Endometrial microvascular endothelial cells (primary cell): ENCODE data around the gene CTSK. TPM values are rescaled to one million over a fixed set of nuclear protein-coding genes. Genes with fewer than 3 reads are reported as not detected.
"Not testable (repeated sequence)": the region's sequence is repeated elsewhere in the genome, so short reads cannot be mapped to it uniquely, and the experiment has no call there.

ENCODE experiments used
- in situ Hi-C: cut with HindIII; loops from 2 replicates; pipeline ENCODE4 v1.10.0; 2017; ENCODE audit warnings: low sequenced_read_pairs, low pct_unique_long_range_greater_than_20kb; ENCODE audit errors: inconsistent ontology term
- total RNA-seq: library from RNA; depleted of rRNA; stranded (reverse); fragments of >200 nt; gene quantifications from one replicate; pipeline ENCODE4 v1.2.3, GENCODE V29; 2015; ENCODE audit errors: inconsistent ontology term

Gene CTSK
- 4.8 TPM for total RNA-seq

GRCh38 chr1:150808121-150808520 is at the start of gene CTSK:
CTSK (minus strand) TSS chr1:150808260; CDS start chr1:150806805, 1,455 bp downstream.
- in situ Hi-C loops: no loop called here

- in situ Hi-C loops: not testable (repeated sequence)
Measured at GRCh38 chr1:150852734-150853133, 44.7 kb upstream of the CTSK start.

GRCh38 chr1:150850801-150851362 is 42.8 kb upstream of the CTSK start:
- in situ Hi-C loops: not testable (repeated sequence)

GRCh38 chr1:150846473-150847146 is 38.5 kb upstream of the CTSK start:
- in situ Hi-C loops: no loop called here

- in situ Hi-C loops: no loop called here
Measured at GRCh38 chr1:150843474-150843873, 35.4 kb upstream of the CTSK start.

GRCh38 chr1:150842964-150843363 is 34.9 kb upstream of the CTSK start:
- in situ Hi-C loops: no loop called here

GRCh38 chr1:150842343-150842742 is 34.3 kb upstream of the CTSK start:
- in situ Hi-C loops: no loop called here

GRCh38 chr1:150841626-150842025 is 33.6 kb upstream of the CTSK start:
- in situ Hi-C loops: no loop called here

- in situ Hi-C loops: not testable (repeated sequence)
Measured at GRCh38 chr1:150840850-150841249, 32.8 kb upstream of the CTSK start.

- in situ Hi-C loops: no loop called here
Measured at GRCh38 chr1:150836129-150836773, 28.2 kb upstream of the CTSK start.

- in situ Hi-C loops: not testable (repeated sequence)
Measured at GRCh38 chr1:150833961-150834360, 25.9 kb upstream of the CTSK start.

- in situ Hi-C loops: no loop called here
Measured at GRCh38 chr1:150832597-150832996, 24.5 kb upstream of the CTSK start.

- in situ Hi-C loops: no loop called here
Measured at GRCh38 chr1:150829751-150830150, 21.7 kb upstream of the CTSK start.

GRCh38 chr1:150826299-150826698 is 18.2 kb upstream of the CTSK start:
- in situ Hi-C loops: no loop called here

GRCh38 chr1:150820730-150821512 is 12.9 kb upstream of the CTSK start:
- in situ Hi-C loops: no loop called here

- in situ Hi-C loops: no loop called here
Measured at GRCh38 chr1:150815871-150816270, 7.8 kb upstream of the CTSK start.

- in situ Hi-C loops: no loop called here
Measured at GRCh38 chr1:150813028-150813707, 5.1 kb upstream of the CTSK start.

GRCh38 chr1:150810958-150811659 is 3.0 kb upstream of the CTSK start:
- in situ Hi-C loops: no loop called here
